HG02973 (cell line): ENCODE data around the gene RXFP3.
"Not testable (repeated sequence)": the region's sequence is repeated elsewhere in the genome, so short reads cannot be mapped to it uniquely, and the experiment has no call there.

ENCODE experiments used
- ATAC-seq: cut with Tn5 transposase; IDR thresholded peaks from one replicate; pipeline ENCODE4 v1.9.1; 2021; ENCODE audit warnings: moderate library complexity; ENCODE audit not compliant: unreplicated experiment

Gene RXFP3, protein sequence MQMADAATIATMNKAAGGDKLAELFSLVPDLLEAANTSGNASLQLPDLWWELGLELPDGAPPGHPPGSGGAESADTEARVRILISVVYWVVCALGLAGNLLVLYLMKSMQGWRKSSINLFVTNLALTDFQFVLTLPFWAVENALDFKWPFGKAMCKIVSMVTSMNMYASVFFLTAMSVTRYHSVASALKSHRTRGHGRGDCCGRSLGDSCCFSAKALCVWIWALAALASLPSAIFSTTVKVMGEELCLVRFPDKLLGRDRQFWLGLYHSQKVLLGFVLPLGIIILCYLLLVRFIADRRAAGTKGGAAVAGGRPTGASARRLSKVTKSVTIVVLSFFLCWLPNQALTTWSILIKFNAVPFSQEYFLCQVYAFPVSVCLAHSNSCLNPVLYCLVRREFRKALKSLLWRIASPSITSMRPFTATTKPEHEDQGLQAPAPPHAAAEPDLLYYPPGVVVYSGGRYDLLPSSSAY

DNA sequence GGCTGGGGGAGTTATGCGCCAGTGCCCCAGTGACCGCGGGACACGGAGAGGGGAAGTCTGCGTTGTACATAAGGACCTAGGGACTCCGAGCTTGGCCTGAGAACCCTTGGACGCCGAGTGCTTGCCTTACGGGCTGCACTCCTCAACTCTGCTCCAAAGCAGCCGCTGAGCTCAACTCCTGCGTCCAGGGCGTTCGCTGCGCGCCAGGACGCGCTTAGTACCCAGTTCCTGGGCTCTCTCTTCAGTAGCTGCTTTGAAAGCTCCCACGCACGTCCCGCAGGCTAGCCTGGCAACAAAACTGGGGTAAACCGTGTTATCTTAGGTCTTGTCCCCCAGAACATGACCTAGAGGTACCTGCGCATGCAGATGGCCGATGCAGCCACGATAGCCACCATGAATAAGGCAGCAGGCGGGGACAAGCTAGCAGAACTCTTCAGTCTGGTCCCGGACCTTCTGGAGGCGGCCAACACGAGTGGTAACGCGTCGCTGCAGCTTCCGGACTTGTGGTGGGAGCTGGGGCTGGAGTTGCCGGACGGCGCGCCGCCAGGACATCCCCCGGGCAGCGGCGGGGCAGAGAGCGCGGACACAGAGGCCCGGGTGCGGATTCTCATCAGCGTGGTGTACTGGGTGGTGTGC lies at the start of gene RXFP3:
Gene RXFP3, plus strand, starts transcription at position 6 of the 636 bp plus-strand sequence. Its CDS starts 355 bp downstream, at position 361.
- no peak for ATAC-seq

DNA sequence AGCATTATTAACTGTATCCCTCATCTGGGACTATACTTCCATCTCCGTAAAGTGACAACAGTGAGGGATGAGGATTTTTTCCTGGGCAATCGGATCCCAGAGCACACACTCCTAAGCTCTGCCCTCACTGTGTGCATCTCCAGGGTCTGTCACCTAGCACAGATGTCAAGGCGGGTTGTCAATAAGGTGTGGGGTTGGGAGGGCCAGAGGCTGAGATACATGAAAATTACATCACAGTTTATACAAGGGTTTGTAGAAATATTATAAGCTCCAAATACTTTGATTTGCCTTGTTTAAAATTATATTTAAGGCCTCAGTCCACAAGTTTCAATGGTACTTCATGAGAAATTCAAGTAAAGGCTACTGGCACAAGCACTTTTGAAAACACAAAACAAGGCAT lies 48.9 kb upstream of the RXFP3 start:
- no peak for ATAC-seq

DNA sequence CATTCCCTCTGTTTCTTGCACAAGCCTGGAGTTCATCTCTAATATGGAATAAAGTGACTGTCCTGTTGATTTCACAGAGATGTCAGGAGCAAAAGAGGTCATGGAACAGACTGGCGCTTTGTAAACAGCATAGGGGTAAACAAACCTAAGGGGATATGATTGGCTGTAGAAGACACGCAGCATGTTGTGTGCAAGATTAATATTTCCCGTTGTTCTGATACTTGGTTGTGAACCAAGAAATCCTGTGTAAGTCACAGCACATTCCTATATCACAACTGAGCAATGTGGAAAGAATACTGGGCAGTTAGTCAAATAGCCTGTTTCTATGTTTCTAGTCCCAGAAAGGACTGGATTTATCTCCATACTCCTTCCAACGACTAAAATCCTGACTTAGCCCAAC lies 47.6 kb upstream of the RXFP3 start:
- ATAC-seq, result no peak

DNA sequence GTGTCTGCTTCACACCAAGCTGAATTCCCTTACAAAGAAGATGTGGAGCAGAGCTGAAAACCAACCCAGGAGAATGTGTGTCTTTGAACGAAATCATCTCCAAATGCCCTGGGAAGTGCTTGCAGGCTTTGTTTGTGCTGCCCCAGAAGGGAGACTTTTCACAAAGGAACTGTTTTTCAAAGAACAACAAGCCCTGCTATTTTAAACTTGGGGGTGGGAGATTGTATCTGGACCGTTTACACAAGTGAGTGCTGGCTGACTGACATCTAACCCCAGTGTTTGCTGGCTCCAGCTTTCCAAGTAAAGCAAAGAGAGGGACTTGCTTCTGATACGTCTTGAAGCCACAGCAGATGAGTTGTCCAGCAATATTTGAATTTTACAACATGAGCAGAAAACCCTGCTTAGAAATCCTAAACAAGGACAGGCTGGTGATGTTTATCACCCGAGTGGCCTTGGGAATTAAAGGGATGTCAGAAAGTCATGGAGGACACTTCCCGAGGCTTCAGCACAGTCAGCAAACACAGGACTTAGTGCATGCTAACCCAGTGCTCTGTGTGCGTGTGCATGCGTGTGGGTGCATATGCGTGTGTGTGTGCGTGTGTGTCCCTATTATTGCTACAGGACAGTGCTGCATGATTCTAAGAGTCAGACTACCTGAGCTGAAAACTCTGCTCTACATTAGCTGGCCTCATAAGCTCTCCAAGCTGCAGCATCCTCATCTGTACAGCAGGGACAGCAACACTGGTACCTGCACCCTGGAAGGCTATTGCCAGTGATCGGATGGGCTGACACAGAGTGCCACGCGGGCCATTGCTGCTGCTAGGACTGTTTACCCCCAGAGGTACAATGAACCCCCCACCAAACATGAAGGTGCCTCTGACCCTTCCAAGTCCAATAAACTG lies 45.8 kb upstream of the RXFP3 start:
- no peak for ATAC-seq

DNA sequence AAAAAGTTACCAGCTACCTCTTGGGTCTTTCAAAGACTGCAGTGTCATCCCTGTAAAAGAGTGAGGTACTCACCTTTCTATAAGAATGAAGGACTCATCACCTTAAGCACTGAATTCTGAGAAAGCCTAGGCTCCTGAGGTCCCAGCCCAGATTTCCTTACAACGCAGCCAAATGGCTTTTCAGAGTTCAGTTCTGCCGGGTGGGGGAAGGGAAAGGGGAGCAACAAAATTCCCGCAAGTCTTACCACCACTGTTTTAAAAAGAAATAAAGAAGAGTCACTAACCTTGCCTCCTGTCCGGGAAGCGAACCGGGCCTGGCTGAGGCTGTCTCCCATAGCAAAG lies 44.8 kb upstream of the RXFP3 start:
- no peak for ATAC-seq

DNA sequence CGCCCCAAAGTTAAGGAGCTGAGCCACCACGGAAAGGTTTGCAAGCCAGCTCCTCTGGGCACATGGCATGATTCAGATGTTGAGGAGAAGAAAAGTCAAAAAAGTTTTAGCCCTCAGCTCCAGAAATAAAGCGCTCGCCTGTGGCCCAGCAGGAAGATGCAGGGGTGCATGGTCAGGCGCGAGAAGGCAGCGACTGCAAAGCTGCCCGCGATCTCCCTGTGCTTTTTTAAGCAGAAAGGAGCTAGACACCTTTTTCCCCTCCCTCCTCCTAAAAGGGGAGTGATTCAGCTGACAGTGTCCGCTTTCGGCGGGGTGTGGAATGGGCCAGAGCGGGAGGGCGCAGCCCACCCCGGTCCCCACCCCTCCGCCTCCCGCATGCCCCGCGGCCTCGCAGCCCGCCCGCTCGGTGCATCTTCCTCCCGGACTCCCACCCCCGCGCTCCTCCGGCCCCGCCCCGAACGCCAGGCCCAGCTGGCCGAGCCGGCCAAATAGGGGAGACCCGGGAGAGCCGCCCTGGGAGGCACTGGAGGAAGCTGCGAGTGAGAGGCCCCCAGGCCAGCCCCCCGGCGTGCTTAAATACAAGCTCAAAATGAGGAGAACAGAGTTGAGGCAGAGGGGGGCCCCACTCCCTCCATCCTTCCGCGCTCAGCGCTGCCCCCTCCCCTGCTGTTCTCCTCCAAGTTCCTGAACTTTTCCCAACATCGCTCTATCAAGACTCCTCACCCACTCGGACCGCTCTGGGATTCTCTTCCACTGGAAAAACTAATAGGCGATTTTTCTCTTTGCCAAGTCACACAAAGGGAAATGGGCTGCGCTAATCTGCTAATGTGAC lies 44.2 kb upstream of the RXFP3 start, which contains the start of gene ADAMTS12:
Gene ADAMTS12, minus strand, starts transcription at position 203 of the 832 bp plus-strand sequence. Its CDS starts 134 bp downstream, at position 69.
- no peak for ATAC-seq

DNA sequence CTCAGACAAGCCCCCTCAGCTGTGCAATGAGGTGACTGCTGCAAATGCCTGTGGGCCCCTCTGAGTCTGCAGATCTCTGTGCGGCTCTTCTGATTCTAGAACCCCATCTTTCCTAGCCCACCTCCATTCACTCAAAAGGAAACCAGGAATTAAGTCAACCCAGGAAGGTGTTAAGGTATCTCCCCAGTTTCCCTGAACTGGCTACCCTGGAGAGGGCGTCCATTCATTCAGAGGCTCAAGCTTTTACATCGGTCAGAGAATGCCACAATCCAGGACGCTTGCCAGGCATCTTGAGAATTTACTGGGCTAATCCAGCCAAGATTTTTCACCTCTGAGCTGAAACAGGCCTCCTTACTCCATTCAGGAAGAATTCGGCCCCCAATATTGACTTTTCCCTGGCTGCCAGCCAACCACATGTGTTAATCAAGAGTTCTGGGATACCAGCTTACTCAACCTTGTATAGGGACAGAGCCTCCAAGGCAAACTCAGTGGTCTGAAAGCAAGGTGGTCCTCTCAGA lies 43.5 kb upstream of the RXFP3 start:
- ATAC-seq, result no peak

DNA sequence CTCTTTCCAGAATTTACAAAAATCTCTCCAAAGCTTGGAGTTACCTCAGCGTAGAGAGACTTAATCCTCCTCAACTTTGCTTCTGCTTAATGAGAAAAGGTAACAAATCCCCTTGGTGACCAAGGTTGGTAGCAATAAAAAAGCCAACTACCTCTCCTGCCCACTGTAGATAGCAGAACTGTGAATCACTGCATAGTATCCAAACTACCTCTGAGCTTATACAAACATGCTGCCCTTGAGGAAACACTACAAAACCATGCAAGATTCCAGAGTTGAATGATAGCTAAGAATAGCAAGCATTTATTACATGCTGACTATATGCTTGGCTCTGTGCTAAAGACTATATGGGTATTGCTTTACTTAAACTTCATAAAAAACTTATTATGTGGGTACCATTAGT lies 41.6 kb upstream of the RXFP3 start:
- no peak for ATAC-seq

DNA sequence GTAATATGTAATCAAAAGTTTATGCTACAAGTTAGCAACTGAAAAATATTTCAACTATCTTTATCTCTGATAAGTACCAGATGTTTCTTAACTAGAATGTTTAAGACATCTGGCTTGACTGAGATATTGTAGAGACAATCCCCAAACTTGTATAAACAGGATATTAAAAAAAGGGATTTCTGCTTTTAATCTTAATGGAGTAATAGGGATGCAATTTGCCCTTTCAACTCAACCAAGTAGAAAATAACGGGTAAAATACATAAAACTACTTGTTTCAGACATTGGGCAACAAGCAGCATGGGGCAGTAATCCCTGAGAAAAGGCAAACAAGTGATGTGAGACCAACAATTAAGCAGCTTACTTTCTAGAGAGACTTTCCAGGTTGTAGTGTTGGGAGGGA lies 35.0 kb upstream of the RXFP3 start:
- ATAC-seq, result no peak

DNA sequence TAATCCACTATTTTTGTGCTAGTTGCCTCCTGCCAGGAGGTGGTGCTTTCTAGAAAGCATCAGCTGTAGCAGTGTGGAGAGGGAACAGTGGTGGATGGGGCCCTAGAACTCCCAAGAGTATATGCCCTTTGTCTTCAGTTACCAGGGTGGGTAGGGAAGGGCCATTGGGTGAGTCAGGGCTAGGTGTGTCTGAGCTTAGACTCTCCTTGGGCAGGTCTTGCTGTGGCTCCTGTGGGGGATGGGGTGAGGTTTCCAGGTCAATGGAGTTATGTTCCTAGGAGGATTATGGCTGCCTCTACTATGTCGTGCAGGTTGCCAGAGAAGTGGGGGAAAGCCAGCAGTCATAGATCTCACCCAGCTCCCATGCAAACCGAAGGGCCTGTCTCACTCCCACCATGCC lies 33.1 kb upstream of the RXFP3 start:
- ATAC-seq, result no peak

DNA sequence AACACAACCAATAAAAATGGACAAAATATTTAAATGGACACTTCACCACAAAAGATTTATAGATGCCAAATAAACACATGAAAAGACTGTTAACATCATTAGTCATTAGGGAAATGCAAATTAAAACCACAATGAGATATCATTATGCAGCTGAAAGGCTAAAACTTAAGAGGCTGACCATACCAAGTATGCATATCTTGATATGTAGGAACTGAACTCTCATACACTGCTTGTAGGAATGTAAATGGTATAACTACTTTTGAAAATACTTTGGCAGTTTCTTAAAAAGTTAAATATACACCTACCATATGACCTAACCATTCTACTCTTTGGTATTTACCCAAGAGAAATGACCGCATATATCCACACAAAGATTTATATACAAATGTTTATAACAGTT lies 30.8 kb upstream of the RXFP3 start:
- ATAC-seq, result no peak

DNA sequence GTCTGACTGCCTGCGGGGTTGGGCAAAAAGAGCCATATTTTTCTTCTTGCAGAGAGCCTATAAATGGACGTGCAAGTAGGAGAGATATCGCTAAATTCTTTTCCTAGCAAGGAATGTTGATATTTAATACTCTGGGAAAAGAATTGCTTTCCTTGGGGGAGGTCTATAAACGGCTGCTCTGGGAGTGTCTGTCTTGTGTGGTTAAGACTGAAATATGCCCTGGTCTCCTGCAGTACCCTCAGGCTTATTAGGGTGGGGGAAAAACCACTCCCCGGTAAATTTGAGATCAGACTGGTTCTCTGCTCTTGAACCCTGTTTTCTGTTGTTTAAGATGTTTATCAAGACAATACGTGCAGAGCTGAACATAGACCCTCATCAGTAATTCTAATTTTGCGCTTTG lies 29.9 kb upstream of the RXFP3 start:
- ATAC-seq, result not testable (repeated sequence)

DNA sequence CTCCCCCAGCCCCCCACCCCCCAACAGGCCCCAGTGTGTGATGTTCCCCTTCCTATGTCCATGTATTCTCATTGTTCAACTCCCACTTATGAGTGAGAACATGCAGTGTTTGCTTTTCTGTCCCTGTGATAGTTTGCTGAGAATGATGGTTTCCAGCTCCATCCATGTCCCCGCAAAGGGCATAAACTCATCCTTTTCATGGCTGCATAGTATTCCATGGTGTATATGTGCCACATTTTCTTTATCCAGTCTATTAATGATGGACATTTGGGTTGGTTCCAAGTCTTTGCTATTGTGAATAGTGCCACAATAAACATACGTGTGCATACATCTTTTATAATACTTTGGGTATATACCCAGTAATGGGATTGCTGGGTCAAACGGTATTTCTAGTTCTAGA lies 21.3 kb upstream of the RXFP3 start:
- ATAC-seq, result not testable (repeated sequence)

DNA sequence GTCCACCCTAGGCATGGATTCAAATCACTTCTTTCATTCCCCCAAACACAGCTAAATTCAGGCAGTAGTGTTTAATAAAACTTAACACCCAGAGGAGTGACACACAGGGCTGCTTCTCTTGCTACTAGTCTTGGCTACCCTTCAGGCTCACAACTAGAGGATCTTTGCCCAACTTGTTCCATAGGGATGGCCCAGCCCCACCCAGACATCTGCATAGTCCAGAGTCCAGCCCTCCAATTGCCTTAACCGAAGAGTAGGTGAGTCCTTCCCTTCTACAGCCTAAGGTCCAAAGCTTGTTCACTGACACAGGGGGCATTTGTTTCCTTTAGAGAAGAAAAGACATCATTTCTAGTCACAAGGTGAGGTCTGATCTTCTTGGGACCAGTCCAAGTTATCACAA lies 15.2 kb upstream of the RXFP3 start:
- no peak for ATAC-seq

DNA sequence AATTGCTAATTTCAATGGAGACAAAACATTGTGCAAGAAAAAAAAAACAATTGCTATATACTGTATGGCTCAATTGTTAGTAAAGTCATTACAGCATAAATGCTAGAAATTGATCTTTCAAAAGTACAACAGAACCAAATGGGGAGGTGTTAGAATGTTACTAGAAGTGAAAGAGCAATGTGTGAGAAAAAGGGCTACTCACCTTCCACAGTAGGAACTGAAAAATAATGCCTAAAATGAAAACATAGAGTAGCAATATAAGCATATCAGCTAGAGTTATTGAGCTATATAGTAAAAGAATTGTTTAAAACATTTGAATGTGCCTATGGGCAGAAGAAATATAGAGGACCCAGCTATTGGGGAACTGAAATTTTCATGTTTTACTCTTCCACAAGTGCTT lies 10.9 kb upstream of the RXFP3 start:
- ATAC-seq, result no peak

DNA sequence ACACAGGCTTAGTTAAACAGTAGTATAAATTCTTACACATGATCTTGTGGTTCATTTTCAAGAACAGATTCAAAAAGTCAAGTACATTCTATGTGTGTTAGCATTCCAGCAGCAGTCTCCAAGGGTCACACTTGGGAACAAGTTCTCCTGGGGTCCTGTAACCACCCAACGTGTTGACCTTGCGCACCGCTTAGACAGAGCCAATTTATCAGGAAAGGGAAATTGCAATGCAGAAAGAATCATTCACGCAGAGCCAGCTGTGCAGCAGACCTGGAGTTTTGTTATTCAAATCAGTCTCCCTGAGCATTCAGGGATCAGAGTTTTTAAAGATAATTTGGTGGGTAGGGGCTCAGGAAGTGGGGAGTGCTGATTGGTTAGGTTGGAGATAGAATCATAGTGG lies 8.5 kb upstream of the RXFP3 start:
- no peak for ATAC-seq

DNA sequence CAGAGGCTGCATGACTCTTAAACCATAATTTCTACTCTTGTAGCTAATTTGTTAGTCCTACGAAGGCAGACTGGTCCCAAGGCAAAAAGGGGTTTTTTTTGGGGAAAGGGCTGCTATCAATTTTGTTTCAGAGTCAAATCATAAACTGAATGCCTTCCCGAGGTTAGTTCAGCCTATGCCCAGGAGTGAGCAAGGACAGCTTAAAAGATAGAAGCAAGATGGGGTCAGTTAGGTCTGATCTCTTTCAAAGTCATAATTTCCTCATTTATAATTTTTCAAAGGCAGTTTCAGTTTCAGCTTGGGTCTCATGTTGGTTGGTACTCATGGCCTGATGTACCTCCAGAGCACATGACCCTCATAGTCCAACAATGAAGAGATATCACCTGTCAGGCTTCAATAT lies 7.9 kb upstream of the RXFP3 start:
- no peak for ATAC-seq

DNA sequence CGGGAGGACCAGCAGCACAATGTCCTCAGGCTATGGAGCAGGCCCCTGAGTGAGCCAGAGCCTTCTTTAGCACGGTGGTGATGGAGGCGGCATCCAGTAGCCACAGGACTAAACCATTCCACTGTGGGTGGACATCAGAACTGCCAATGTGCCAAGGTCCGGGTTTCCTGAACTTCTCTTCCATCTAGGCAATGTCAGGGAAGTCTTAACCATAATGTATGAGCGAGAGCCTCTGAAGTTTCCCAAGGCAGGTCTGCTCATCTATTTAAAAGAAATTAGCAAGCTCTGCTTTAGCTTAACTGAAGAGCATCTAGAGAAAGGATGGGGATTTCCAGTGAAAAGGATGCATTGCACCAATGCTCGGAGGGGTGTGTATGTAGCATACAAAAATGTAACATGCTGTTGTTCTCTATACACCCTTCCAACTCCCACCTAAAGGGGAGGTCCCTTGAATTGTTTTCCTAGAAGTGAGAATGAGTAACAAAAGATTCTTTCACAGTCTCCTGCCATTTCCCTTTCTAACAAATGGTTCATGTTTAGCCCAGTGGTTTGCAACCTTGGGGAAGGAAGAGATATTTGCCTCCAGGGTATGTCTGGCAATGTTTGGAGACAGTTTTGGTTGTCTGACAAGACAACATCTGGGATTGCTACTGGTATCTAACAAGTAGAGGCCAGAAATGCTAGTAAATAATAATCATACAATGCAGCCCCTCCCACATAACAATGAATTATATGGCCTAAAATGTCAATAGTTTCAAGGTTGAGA lies 6.1 kb upstream of the RXFP3 start:
- ATAC-seq, result no peak

DNA sequence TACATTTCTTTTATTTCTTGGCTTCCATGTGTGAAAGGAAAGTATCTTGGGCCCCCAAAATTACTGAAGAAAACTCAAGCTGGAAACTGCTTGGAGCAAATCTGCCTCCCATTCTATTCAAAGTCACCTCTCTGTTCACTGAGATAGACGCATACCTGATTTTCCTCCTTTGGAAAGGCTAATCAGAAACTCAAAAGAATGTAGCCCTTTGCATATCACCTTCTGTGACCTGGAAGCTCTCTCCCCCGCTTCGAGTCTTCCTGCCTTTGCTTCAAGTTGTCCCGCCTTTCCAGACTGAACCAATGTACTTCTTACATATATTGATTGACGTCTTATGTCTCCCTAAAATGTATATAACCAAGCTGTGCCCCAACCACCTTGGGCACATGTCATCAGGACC lies 5.0 kb upstream of the RXFP3 start:
- no peak for ATAC-seq
